Myocyte (in vitro differentiated cells): ENCODE results near the gene CCBE1. TPM values are rescaled to one million over a fixed set of nuclear protein-coding genes. Genes with fewer than 3 reads are reported as not detected.
"Not testable (repeated sequence)": the region's sequence is repeated elsewhere in the genome, so short reads cannot be mapped to it uniquely, and the experiment has no call there.

ENCODE experiments used
- DNase-seq: peaks from one replicate; pipeline ENCODE4 v3.0.0-alpha.2; 2012; ENCODE audit warnings: low read depth
- polyA plus RNA-seq: library from polyadenylated mRNA; unstranded; fragments of >200 nt; gene quantifications from one replicate; pipeline ENCODE4 v1.2.1, GENCODE V29; 2012; ENCODE audit warnings: missing spikeins
- total RNA-seq: library from RNA; depleted of rRNA; stranded (reverse); fragments of >200 nt; gene quantifications from 2 replicates; pipeline ENCODE4 v1.2.3, GENCODE V29; 2014

Gene CCBE1
- total RNA-seq: 5.6 and 8.6 TPM in 2 replicates
- polyA plus RNA-seq: 5.0 TPM

- DNase-seq: peak; percentile 85
Measured at GRCh38 chr18:59697236-59697932, at the start of gene CCBE1. Gene CCBE1 (minus strand): TSS chr18:59697423.

- peak; percentile 31 for DNase-seq
Measured at GRCh38 chr18:59744271-59744721, 47.1 kb upstream of the CCBE1 start.

GRCh38 chr18:59743566-59743965 lies 46.3 kb upstream of the CCBE1 start:
- no peak for DNase-seq

DNA sequence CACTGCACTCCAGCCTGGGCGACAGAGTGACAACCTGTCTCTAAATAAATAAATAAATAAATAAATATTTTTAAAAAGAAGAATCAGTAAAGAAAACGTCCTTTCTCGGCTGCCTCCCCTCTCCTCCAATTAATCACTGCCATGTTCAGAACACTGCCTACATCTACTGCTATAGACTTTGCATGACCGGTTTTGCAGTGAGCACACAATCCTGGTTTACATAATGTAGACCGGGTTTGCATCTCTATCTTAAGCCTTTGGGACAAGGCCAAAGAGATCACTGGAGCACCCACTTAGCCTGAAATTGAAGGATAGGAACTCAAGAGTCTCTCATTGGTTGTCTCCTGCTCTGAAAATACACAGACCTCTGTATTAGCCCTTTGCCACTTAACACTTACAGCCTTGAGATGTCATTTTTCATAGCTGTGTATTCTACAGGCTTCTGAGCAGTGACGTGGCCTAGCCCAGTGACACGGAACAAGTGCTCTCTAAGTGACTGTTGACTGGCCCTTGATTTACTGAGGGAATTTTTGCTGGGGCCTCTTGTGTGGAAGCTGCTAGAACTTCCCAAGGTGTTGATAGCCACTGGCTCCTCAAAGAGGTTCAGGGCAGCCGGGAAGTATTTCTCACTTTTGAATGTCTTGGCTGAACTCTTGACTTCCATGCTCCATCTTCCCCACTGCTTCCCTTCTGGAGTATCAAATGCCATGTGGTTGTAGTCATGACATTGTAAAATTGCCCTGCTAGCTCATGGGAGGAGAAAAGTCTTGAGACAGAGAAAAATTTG lies 45.3 kb upstream of the CCBE1 start:
- peak; percentile 36 for DNase-seq

GRCh38 chr18:59740141-59740540 lies 42.9 kb upstream of the CCBE1 start:
- DNase-seq: no peak

DNA sequence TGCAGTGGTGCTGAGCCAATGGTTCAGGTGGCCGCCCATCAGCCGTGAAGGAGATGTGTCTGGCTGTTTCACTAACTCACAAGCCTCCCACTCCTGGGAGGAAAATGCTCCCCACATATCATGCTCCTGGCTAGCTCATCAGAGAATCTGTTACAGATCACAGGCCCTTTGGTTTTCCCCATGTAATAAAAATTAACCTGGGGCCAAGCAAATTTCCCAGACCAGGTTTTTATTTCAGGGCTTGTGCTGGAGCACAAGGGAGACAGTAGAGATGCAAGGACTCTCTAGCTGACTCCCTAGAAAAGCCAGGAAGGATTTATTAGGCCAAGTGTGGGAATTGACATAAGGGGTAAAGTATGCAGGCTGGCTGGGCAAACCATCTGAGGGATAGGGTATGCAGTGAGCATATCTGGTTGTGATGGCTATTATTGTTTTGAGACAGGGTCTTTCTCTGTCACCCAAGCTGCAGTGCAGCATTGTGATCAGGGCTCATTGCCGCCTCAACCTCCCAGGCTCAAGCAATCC lies 40.6 kb upstream of the CCBE1 start:
- DNase-seq: peak; percentile 50

- not testable (repeated sequence) for DNase-seq
Measured at GRCh38 chr18:59737335-59737734, 40.1 kb upstream of the CCBE1 start.

DNA sequence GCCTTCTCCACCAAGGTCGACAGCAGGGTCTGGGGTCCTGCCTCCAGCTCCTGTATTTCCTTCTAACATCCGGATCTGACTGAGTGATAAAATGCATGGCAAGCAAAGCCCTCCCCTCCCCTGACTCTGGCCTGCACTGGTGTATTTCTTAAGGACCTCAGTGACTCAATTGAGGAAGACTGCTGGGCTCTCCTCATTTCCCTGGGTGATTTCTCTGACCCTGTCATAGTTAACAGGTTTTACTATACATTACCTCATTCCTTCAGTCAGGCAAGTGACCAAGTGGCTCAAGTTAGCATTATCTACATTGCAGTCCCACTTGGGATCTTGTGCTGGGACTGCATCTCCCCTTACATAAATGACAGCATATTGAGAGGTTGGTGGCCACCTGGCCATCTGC lies 38.8 kb upstream of the CCBE1 start:
- DNase-seq: no peak

- DNase-seq: no peak
Measured at GRCh38 chr18:59735269-59735860, 38.1 kb upstream of the CCBE1 start.

GRCh38 chr18:59733421-59733820 lies 36.2 kb upstream of the CCBE1 start:
- no peak for DNase-seq

DNA sequence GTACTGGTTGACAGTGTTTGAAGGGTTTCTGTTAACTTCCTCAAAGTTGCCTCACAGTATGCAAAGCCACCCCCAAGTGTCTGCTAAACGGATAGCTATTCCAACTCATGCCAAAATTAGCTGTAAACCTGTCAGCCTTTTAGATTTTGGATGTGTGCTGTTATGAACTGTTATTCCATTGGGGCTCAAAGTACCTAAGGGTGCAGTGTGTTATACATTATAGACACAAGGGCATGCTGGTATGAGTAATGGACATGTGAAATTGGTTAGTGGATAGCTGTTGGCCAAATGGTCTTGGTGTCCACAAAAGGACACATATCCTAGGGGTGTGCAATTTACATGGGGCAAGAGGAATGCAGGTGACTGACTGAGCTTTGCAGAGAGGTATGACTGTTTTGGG lies 33.7 kb upstream of the CCBE1 start:
- no peak for DNase-seq

- no peak for DNase-seq
Measured at GRCh38 chr18:59729781-59730180, 32.6 kb upstream of the CCBE1 start.

- DNase-seq: no peak
Measured at GRCh38 chr18:59728816-59729215, 31.6 kb upstream of the CCBE1 start.

GRCh38 chr18:59725142-59725541 lies 27.9 kb upstream of the CCBE1 start:
- DNase-seq: no peak

GRCh38 chr18:59724103-59724502 lies 26.9 kb upstream of the CCBE1 start:
- DNase-seq: peak; percentile 50

GRCh38 chr18:59721931-59722330 lies 24.7 kb upstream of the CCBE1 start:
- DNase-seq: no peak

DNA sequence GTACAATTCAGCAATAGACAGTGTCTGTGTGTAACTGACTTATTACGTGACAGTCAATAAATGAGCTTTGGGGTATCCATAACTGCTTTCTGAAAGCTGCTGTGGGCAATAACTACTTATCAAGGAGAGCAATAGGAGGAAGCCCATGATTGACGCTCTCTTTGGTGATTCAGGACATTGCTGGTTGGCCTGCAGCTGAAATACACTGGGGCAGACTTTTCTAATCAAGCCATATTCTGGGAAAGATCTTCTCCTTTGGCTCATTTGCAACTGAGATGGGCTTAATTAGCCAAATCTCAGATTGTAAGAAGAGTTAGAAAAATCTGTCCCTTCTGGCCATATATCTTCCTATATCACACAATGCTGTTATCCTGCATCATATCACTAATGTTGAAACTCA lies 24.0 kb upstream of the CCBE1 start:
- no peak for DNase-seq

GRCh38 chr18:59719544-59720181 lies 22.4 kb upstream of the CCBE1 start:
- peak; percentile 96 for DNase-seq

DNA sequence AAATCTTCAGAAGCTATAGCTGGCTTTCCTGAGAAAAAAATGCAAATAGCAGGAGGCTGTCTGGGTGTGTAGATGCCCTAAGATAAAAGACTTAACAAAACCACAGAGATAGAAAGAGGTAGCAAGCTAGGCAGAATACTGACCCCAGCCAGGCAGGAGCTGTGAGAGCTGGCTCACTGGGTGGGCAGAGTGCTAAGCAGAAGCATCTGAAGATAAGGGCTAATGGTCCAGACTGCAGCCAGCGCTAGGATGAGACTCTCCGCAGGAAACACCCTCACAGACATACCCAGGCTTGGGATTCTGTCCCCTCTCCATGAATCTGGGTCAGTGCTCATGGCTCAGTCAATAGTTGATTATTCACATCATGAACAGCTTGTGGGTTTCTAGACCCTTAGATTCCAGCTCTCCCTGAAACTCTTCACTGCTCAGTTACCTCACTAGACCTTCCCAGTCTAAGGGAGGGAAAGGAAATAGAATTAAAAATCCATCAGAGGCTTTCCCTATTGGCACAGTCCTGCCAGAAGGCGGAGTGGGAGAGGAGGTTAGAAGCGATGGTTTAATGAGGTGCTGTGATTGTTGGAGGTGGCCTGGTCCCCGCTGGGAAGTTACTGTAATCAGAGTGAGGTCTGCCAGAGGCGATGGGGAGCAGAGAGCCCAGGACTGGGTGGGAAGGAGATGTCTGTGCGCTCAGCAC lies 21.4 kb upstream of the CCBE1 start:
- peak; percentile 70 for DNase-seq

- DNase-seq: peak; percentile 98
Measured at GRCh38 chr18:59718108-59718463, 20.9 kb upstream of the CCBE1 start.

DNA sequence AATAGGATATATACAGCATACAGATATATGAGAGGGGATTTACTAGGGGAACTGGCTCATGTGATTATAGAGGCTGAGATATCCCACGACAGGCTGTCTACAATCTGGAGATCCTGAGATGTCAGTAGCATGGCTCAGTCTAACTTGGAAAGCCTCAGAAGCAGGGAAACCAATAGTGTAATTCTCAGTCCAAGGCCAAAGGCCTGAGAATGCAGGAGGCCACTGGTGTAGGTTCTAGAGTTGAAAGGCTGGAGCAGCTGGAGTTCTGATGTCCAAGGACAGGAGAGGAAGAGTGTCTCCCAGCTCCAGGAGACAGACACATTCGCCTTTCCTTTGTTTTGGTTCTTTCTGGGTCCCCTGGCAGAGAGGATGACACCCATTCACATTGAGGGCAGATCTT lies 20.1 kb upstream of the CCBE1 start:
- DNase-seq: peak; percentile 72
